ENCODE results near the gene ALDOA. TPM values are rescaled to one million over a fixed set of nuclear protein-coding genes. Genes with fewer than 3 reads are reported as not detected.

The ALDOA gene
- total RNA-seq, 1 experiment from 2014 or later: 1,165 TPM

DNA sequence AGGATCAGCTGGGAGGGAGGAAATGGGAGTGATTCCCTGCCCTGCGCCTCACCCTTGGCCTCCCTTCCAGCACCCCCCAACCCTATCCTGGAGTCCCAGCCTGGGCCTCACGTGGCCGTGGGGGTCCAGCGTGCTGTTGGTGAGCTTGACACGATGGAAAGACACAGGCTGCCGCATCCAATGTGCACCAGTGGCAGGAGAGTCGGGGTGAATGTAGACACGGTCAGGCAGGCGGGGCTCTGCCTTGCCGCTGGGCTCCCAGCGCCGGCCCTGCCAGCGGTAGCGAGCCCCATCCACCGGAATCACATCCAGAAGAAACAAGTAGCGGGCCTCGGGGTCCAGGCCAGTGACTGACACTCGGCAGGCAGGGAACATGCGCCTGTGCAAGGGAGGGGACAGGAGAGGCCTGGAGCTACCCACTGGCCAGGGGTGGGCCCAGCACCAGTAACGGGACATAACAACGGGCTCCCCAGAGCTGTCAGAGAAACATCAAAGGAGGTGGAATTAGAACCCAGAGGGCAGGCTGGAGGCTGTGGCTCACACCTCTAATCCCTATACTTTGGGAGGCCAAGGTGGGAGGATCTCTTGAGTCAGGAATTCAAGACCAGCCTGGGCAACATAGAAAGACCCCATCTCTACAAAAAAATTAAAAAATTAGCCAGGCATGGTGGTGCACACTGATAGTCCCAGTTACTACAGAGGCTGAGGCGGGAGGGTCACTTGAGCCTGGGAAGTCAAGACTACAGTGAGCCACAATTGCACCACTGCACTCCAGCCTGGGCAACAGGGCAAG lies 23.5 kb downstream of the ALDOA start:
- H3K36me3 Mint-ChIP-seq (ENCODE audit: insufficient read depth, unreplicated experiment): peaks cover 15% of the 10 kb centered on the region
- TF ChIP-seq, protein P1, sequence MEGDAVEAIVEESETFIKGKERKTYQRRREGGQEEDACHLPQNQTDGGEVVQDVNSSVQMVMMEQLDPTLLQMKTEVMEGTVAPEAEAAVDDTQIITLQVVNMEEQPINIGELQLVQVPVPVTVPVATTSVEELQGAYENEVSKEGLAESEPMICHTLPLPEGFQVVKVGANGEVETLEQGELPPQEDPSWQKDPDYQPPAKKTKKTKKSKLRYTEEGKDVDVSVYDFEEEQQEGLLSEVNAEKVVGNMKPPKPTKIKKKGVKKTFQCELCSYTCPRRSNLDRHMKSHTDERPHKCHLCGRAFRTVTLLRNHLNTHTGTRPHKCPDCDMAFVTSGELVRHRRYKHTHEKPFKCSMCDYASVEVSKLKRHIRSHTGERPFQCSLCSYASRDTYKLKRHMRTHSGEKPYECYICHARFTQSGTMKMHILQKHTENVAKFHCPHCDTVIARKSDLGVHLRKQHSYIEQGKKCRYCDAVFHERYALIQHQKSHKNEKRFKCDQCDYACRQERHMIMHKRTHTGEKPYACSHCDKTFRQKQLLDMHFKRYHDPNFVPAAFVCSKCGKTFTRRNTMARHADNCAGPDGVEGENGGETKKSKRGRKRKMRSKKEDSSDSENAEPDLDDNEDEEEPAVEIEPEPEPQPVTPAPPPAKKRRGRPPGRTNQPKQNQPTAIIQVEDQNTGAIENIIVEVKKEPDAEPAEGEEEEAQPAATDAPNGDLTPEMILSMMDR (IDR thresholded peaks at IDR 0.05; ENCODE audit: unreplicated experiment): no peak
- BruUV-seq (replicated peaks): no TSS peak
- H3K4me3 Mint-ChIP-seq (ENCODE audit: unreplicated experiment): no peak overlapping the region
- no peak overlapping the region for H3K27ac Mint-ChIP-seq (ENCODE audit: low read depth, unreplicated experiment)
- no peak for DNase-seq (ENCODE audit: unreplicated experiment)
- H3K9me3 Mint-ChIP-seq (ENCODE audit: unreplicated experiment): no peaks in the 10 kb centered on the region
- no peaks in the 10 kb centered on the region for H3K27me3 Mint-ChIP-seq (ENCODE audit: insufficient read depth, unreplicated experiment)
- H3K4me1 Mint-ChIP-seq (ENCODE audit: insufficient read depth, unreplicated experiment): peaks cover 25% of the 10 kb centered on the region
- intact Hi-C loops (cut with micrococcal nuclease): no loop called here
- ChIA-PET POLR2A (interaction anchor here (0.8 to 3.6 kb wide), 3 partner anchors 10 to 35 kb away, joined by 3 to 50 read pairs (median 4); partner anchors contain the start of gene PPP4C), CTCF (interaction anchor here (4.3 kb wide), 1 partner anchor 12 kb away, joined by 24 read pairs; no protein-coding TSS in a partner anchor)

DNA sequence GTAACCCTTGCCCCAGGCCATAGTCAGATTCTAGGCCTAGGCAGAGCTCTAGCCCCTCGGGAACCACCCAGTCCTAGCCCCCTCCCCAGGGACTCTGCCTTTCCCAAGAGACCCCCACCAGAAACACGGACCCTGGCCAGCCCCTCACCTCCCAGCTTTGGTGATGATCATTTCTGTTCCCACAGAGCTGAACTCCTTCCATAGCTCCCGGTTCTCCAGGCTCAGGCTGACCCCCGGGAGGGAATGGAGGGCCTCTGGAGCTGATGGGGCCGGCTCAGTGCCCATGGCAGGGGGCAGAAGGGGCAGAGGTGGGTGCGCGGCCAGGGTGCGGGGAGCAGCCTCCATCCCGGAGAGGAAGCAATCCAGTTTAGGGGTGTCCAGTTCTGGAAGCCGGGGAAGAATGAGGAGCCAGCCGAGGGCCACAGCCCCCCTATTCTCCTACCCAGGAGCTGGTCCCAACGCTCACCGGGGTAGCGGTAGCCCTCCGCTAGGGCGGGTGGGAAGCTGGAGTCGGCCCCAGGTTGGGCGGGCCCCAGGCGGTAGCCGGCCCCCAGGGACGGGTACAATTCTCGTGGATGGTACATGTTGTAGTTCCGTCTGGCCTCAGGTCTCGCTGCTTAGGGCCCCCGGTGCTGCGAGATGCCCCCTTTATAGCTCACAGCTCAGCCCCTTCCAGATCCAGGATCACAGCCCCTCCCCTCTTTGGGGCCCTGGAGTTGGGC lies 25.2 kb downstream of the ALDOA start:
- Mint-ChIP-seq H3K27me3 (ENCODE audit: insufficient read depth, unreplicated experiment) (no peaks in the 10 kb centered on the region), H3K4me1 (ENCODE audit: insufficient read depth, unreplicated experiment) (peaks cover 35% of the 10 kb centered on the region), H3K27ac (ENCODE audit: low read depth, unreplicated experiment) (peak overlapping the region; percentile 57), H3K4me3 (ENCODE audit: unreplicated experiment) (no peak overlapping the region), H3K9me3 (ENCODE audit: unreplicated experiment) (no peaks in the 10 kb centered on the region), H3K36me3 (ENCODE audit: insufficient read depth, unreplicated experiment) (peaks cover 17% of the 10 kb centered on the region)
- intact Hi-C loops (cut with micrococcal nuclease): loop anchor here (10.0 kb wide), 1 partner anchor 314 kb away; the partner anchor contains the start of gene ZNF771
- TF ChIP-seq, protein P1 (IDR thresholded peaks at IDR 0.05; ENCODE audit: unreplicated experiment): no peak
- BruUV-seq (replicated peaks): no TSS peak
- CTCF ChIA-PET: interaction anchor here (0.6 to 4.3 kb wide), 11 partner anchors 9 to 538 kb away, joined by 3 to 24 read pairs (median 4); partner anchors contain the start of gene GDPD3
- POLR2A ChIA-PET: interaction anchor here (0.6 to 3.6 kb wide), 7 partner anchors 11 to 1048 kb away, joined by 3 to 50 read pairs (median 5); partner anchors contain the start of genes ALDOA, CORO1A, MAPK3 and PPP4C
- DNase-seq (ENCODE audit: unreplicated experiment): no peak

DNA sequence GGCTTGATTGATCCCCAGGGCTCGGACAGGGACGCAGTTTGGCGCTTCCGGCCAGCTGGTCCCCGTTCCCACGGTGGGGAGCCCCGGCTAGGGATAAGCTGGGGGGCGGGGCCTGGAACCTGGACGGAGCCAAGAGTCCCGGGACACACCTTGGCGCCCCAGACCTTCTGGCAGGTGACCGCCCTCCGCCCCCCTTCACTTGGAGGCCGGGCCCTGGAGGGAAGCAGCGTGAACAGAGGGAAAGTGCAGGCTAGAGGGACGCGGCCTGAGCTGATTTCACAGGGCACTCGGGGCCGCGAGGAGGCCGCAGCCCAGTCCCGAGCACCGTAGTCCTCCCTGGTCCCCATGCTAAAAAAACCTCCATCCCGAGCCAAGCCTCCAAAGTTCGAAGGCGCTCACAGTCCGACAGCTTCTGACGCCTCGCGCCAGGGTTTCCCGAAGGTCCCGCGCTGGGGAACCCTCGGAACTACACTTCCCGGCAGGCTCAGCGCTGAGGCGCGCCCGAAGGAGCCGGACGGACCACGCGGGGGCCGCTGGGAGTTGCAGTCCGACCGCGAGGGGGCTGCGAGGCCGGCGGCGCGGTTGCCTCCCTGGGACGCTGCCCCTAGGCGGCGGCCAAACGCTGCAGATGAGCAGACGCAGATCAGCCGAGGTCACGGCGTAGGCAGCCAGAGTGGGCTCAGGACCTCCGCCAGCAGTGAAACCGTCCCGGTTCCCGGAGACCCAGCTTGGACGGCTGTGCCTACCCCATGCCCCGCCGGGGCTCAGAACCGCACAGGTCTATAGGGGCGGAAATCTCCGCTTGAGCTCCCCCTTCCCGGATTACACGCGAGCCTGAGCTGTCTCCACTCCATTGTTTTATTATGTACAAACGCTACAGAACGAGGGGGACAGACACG lies 26.2 kb downstream of the ALDOA start, which contains the start of gene TBX6:
TSS of gene TBX6 (minus strand) at position 451 of the 899 bp plus-strand sequence. CDS start 731 bp downstream, outside the sequence.
- no peaks in the 10 kb centered on the region for H3K9me3 Mint-ChIP-seq (ENCODE audit: unreplicated experiment)
- BruUV-seq (replicated peaks): no TSS peak
- peaks cover 37% of the 10 kb centered on the region for H3K4me1 Mint-ChIP-seq (ENCODE audit: insufficient read depth, unreplicated experiment)
- intact Hi-C loops (cut with micrococcal nuclease): loop anchor here (10.0 kb wide), 1 partner anchor 313 kb away; the partner anchor contains the start of gene ZNF771
- peak within 1 kb of the TSS; percentile 79 for H3K4me3 Mint-ChIP-seq (ENCODE audit: unreplicated experiment)
- H3K27ac Mint-ChIP-seq (ENCODE audit: low read depth, unreplicated experiment): peak within 1 kb of the TSS; percentile 57
- peaks cover 17% of the 10 kb centered on the region for H3K36me3 Mint-ChIP-seq (ENCODE audit: insufficient read depth, unreplicated experiment)
- peak; percentile 89 for DNase-seq (ENCODE audit: unreplicated experiment)
- H3K27me3 Mint-ChIP-seq (ENCODE audit: insufficient read depth, unreplicated experiment): no peaks in the 10 kb centered on the region
- CTCF ChIA-PET: interaction anchor here (0.5 to 4.3 kb wide), 24 partner anchors 10 to 537 kb away, joined by 3 to 24 read pairs (median 4); partner anchors contain the start of genes GDPD3 and ZNF48
- TF ChIP-seq, protein P1 (IDR thresholded peaks at IDR 0.05; ENCODE audit: unreplicated experiment): peak; percentile 74
- POLR2A ChIA-PET: interaction anchor here (0.7 to 3.6 kb wide), 10 partner anchors 12 to 316 kb away, joined by 3 to 50 read pairs (median 4); partner anchors contain the start of genes ALDOA, CORO1A, MAPK3 and PPP4C

Data from MCF 10A (cell line).